Measurements from ENCODE around the gene LAMA1.

Gene LAMA1

GRCh38 chr18:7023063-7023580 lies 94.5 kb downstream of the LAMA1 start:
- Histone ChIP-seq H3K36me3 (replicated peaks; ENCODE audit: insufficient read depth, low read length) (no peaks in the 10 kb centered on the region), H3K27me3 (replicated peaks; ENCODE audit: insufficient read depth, low read length) (no peaks in the 10 kb centered on the region), H3K4me3 (ENCODE audit: low read length) (no peak overlapping the region), H3F3A (ENCODE audit: insufficient read depth, low read length) (no peaks in the 10 kb centered on the region), H2AFZ (ENCODE audit: low read length) (no peak overlapping the region), H3K4me2 (ENCODE audit: low read depth, low read length) (no peak overlapping the region), H3K79me2 (ENCODE audit: low read length) (no peaks in the 10 kb centered on the region), H3K9me3 (replicated peaks; ENCODE audit: insufficient read depth, low read length) (no peaks in the 10 kb centered on the region), H3K9ac (ENCODE audit: low read length) (no peak overlapping the region), H3K9me2 (replicated peaks; ENCODE audit: insufficient read depth, low read length) (no peaks in the 10 kb centered on the region), H3K4me1 (ENCODE audit: low read length) (no peaks in the 10 kb centered on the region), H4K20me1 (ENCODE audit: insufficient read depth, low read length) (no peaks in the 10 kb centered on the region), H3K27ac (ENCODE audit: low read length) (no peak overlapping the region)
- no peak for TF ChIP-seq EZH2 (optimal IDR thresholded peaks at IDR 0.05; ENCODE audit: low read depth, low read length)
- no peak for TF ChIP-seq CTCF (IDR thresholded peaks at IDR 0.05; ENCODE audit: low read length)
- TF ChIP-seq EZH2phosphoT487 (IDR thresholded peaks at IDR 0.05; ENCODE audit: low read length) = no peak
- no peak for DNase-seq

GRCh38 chr18:7021994-7022840 lies 95.4 kb downstream of the LAMA1 start:
- Histone ChIP-seq H3K4me1 (ENCODE audit: low read length) (no peaks in the 10 kb centered on the region), H3K36me3 (replicated peaks; ENCODE audit: insufficient read depth, low read length) (no peaks in the 10 kb centered on the region)
- TF ChIP-seq CTCF (IDR thresholded peaks at IDR 0.05; ENCODE audit: low read length) = peak; percentile 70
- no peak for TF ChIP-seq EZH2 (optimal IDR thresholded peaks at IDR 0.05; ENCODE audit: low read depth, low read length)

GRCh38 chr18:7020995-7021777 lies 96.4 kb downstream of the LAMA1 start:
- Histone ChIP-seq H3K36me3 (replicated peaks; ENCODE audit: insufficient read depth, low read length) (no peaks in the 10 kb centered on the region), H3K27ac (ENCODE audit: low read length) (no peak overlapping the region), H2AFZ (ENCODE audit: low read length) (no peak overlapping the region), H3K4me1 (ENCODE audit: low read length) (no peaks in the 10 kb centered on the region), H3K9me3 (replicated peaks; ENCODE audit: insufficient read depth, low read length) (no peaks in the 10 kb centered on the region), H3K9ac (ENCODE audit: low read length) (no peak overlapping the region), H3K9me2 (replicated peaks; ENCODE audit: insufficient read depth, low read length) (no peaks in the 10 kb centered on the region), H3K4me3 (ENCODE audit: low read length) (no peak overlapping the region), H4K20me1 (ENCODE audit: insufficient read depth, low read length) (no peaks in the 10 kb centered on the region), H3K79me2 (ENCODE audit: low read length) (no peaks in the 10 kb centered on the region), H3K4me2 (ENCODE audit: low read depth, low read length) (no peak overlapping the region), H3F3A (ENCODE audit: insufficient read depth, low read length) (no peaks in the 10 kb centered on the region), H3K27me3 (replicated peaks; ENCODE audit: insufficient read depth, low read length) (no peaks in the 10 kb centered on the region)
- no peak for TF ChIP-seq CTCF (IDR thresholded peaks at IDR 0.05; ENCODE audit: low read length)
- TF ChIP-seq EZH2 (optimal IDR thresholded peaks at IDR 0.05; ENCODE audit: low read depth, low read length) = no peak
- TF ChIP-seq EZH2phosphoT487 (IDR thresholded peaks at IDR 0.05; ENCODE audit: low read length) = no peak
- no peak for DNase-seq

More at GRCh38 chr18:7021994-7022840, 95.4 kb downstream of the LAMA1 start:
- Histone ChIP-seq H3F3A (ENCODE audit: insufficient read depth, low read length) (no peaks in the 10 kb centered on the region), H3K79me2 (ENCODE audit: low read length) (no peaks in the 10 kb centered on the region), H3K27ac (ENCODE audit: low read length) (no peak overlapping the region), H4K20me1 (ENCODE audit: insufficient read depth, low read length) (no peaks in the 10 kb centered on the region), H3K4me2 (ENCODE audit: low read depth, low read length) (no peak overlapping the region), H3K9me2 (replicated peaks; ENCODE audit: insufficient read depth, low read length) (no peaks in the 10 kb centered on the region), H2AFZ (ENCODE audit: low read length) (no peak overlapping the region; the same call in 1 of the 2 replicates), H3K4me3 (ENCODE audit: low read length) (no peak overlapping the region), H3K27me3 (replicated peaks; ENCODE audit: insufficient read depth, low read length) (no peaks in the 10 kb centered on the region), H3K9ac (ENCODE audit: low read length) (no peak overlapping the region), H3K9me3 (replicated peaks; ENCODE audit: insufficient read depth, low read length) (no peaks in the 10 kb centered on the region)
- DNase-seq = peak; percentile 68

All from MM.1S (cell line).